ENCODE results near the gene ARHGDIG.
"Not testable (repeated sequence)": the region's sequence is repeated elsewhere in the genome, so short reads cannot be mapped to it uniquely, and the experiment has no call there.

Gene ARHGDIG

DNA sequence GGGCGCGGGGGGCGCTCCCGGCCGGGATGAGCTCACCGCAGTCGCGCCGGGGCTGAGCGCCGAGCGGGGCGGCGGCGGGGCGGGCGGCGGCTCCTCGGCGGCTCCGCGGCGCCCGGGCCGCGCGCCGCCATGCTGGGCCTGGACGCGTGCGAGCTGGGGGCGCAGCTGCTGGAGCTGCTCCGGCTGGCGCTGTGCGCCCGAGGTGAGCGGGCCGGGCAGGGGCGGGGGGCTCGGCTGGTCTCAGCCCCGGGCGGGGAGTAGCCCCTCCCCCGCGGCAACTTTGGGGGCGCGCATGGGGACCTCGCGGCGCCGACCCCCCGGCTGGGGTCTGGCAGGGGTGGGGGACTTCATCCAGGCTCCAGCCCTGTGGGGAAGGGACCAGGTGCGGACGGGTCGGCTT is at the start of gene ARHGDIG:
TSS of gene ARHGDIG (plus strand) at position 40 of the 400 bp plus-strand sequence. CDS start at position 130, 90 bp downstream.
- no peak for DNase-seq

DNA sequence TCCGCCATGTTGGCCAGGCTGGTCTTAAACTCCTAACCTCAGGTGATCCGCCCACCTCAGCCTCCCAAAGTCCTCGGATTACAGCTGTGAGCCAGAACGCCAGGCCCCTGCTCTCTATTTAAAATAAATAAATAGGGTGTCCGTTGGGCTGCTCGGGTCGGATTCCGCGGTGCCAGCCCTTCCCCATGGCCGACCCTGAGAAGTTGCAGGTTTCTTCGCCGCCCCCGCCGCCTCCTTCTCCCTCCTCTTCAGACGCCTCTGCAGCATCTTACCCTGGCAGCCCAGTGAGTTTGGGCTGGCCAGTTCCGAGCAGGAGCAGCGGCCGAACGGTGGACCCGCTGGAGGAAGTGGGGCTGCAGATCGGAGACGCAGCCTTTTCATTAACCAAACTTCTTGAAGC is 49.4 kb upstream of the ARHGDIG start:
- DNase-seq = no peak

DNA sequence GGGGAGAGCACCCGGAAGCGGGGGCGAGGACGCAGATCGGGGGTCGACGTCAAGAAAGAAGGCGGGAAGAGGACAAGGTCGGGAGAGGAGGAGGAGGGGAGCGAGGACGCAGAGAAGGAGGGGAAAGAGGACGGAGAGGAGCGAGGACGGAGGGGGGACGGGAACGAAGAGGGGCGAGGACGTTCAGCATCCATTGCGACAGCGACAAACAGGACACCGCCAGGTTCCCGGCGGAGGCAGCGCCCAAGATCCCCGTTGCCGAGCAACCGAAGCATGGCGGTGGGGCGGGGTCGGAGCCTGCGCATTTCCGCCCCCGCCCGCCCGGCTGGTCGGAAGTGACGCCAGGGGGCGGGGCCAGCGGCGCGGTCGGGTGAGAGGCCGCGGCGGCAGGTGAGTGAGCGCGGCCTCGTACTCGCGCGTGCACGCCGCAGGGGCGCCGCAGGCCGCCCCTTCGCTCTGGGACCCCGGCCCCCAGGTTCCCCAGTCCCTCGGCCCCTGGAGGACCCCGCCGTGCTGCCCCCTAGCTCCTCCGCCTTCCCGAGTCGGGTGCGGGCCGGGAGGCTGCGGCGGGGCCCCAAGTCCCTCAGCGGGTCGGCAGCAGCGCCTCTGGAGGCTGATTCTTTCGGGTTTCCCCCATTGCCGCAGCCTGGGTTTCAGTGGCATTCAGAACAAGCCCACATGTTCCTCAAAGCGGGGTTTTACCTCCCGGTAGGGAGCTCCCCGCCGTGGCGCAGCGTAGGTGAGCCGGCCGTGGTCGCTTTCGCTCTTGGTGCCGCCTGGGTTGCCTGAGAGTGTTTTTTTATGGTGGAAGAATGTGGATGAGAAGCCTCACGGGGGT is 45.7 kb upstream of the ARHGDIG start, which contains the start of gene FAM234A:
TSS of gene FAM234A (plus strand) at position 354 of the 838 bp plus-strand sequence. CDS start 19,593 bp downstream, outside the sequence.
- peak; percentile 33 for DNase-seq

DNA sequence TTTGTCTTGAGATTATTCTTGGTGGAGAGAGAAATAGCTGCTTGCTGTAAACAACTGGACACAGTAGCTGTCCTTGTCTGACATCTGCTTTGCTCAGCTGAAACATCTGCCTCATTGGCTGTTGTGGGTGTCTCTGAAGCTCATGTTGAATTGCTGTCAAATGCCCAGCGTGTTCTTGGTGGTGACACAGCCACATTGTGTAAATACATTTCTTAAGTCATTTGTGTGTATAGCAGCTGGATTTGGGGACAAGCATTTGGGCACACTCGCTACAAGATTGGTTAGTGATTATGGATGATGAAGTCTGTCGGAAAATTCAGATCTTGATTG is 40.5 kb upstream of the ARHGDIG start:
- no peak for DNase-seq

DNA sequence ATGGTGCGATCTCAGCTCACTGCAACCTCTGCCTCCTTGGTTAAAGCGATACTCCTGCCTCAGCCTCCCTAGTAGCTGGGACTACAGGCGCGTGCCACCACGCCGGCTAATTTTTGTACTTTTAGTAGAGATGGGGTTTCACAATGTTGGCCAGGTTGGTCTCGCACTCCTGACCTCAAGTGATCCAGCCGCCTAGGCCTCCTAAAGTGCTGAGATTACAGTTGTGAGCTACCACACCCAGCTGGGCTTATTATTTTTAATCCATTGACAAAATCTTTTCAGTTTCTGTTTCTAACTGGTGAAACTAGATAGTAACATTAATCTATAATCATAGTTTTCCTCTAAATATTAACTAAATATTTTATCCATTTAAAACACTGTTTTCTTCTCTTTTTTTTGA is 39.8 kb upstream of the ARHGDIG start:
- no peak for DNase-seq

DNA sequence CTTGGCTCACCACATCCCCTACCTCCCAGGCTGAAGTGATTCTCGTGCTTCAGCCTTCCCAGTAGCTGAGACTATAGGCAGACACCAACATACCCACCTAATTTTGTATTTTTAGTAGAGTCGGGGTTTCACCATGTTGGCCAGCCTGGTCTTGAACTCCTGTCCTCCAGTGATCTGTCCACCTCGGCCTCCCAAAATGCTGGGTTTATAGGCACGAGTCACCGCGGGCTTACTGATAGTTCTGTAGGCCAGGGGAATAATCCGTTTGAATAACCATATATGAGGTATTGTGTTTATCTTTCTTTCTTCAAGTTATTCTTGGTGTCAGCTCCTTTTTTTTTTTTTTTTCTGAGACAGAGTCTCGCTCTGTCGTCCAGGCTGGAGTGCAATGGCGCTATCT is 38.1 kb upstream of the ARHGDIG start:
- no peak for DNase-seq

DNA sequence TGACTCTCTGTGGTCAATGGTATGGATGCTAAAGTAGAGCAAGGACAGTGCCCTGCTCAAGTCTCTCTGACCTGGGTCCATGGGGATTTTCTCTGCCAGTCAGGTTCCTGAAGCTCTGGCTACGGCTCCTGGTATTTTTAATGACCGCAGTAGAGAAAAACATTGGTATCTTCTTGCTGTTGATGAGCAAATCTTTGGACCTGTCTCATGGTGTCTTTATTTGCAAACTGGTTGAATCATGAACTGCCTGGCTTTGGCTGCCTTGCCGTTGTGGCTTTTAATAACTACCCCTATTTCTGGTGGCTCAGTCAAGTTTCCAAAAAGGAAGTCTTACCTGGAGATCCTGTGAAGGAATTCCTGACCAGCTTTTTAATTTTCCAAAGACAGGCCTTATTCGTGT is 37.0 kb upstream of the ARHGDIG start:
- DNase-seq = no peak

DNA sequence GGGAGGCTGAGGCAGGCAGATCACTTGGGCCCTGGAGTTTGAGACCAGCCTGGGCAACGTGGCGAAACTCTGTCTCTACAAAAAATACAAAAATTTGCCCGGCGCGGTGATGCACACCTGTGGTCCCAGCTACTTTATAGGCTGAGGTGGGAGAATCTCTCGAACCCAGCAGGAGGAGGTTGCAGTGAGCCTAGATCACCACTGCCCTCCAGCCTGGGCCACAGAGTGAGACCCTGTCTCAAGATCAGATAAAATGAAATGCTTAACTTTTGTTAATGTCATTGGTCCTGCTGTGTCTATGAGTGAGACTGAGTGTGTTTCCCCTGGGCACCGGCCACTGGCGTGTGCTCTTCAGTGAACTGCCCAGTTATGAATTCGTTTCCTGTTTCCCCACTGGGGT is 35.3 kb upstream of the ARHGDIG start:
- DNase-seq = no peak

DNA sequence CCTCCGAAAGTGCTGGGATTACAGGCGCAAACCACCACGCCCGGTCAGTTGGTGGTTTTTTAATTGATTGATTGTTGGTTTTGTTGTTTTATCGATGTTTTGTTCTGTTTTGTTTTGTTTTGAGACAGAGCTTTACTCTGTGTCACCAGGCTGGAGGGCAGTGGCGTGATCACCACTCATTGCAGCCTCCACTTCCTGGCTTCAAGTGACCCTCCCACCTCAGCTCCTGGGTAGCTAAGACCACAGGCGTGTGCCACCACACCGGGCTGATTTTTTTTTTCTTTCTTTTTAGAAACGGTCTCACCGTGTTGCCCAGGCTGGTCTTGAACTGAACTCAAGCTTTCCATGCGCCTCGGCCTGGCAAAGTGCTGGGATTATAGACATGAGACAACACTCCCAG is 33.4 kb upstream of the ARHGDIG start:
- DNase-seq = no peak

DNA sequence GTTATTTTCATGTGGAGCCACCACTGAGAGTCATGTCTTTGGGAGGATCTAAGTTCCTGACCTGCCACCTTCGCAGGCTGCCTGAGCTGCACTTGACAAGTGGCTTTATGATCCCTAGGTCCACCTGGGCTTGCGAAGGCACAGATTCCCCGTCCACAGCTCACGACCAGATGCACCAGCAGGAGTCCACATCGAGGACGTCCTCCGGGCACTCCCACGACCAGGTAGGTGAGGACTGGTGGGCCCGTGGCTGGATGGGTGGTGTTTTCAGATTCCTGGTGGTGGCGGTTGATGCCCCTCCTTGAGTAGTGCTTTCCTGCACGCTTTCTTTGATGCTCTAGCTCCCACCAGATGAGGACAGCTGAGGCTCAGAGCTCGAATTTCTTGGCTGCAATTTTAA is 31.0 kb upstream of the ARHGDIG start:
- no peak for DNase-seq

DNA sequence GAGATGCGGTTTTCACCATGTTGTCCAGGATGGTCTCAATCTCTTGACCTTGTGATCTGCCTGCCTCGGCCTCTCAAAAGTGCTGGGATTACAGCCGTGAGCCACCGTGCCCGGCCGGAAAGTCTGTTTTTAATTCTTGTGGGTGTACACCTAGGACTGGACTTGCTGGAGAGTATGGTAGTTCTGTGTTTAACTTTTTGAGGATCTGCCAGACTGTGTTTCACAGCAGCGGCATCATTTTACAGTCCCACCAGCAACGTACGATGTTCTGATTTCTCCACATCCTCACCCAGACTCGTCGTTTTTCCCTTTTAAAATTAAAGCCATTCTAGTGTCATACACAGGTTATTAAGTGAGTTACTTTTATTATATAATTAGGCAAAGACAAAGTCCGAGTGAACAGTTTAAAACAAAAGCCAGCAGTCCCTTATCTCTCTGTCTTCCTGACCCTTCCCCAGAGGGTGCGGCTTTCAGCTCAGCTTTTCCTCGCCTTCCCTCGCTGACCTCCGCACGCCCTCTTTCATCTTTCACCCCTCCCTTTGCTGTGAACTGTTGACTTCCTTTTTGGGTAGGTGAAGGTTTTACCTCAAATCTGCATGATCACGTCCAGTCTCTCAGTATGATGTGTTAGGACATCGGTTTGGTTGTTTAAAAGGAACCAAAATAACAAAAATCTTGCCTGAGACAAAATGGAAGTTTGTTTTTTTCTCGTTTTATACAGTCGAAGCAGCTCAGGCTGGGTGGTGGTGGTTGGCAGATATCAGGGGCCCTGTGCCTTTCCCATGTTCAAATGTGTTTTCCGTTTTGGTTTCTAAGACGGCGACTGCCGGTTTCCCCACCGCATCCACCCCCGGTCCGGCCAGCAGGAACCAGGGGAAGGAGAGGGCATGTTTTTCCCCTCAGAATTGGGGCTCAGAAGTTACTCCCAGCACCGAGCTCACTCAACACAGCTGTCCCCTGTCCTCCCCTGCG is 27.7 kb upstream of the ARHGDIG start:
- DNase-seq = no peak

DNA sequence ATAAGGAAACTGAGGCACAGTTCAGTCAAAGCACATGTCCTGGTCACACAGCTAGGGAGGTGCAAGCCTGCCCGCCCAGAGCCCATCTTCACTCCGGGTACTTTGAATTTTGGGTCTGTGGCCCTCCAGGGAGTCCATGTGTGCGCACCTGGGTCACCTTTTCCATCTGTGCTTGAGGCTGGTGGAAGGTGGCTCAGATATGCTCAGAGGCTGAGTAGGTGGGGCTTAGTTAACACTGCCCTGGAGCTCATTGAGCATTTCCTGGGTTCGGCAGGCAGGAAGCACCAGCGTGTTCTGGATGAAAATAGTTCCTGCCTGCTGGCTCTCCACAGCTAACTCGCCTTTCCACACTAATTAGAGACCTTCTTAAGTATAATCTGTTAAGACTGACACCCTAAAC is 26.6 kb upstream of the ARHGDIG start:
- no peak for DNase-seq

DNA sequence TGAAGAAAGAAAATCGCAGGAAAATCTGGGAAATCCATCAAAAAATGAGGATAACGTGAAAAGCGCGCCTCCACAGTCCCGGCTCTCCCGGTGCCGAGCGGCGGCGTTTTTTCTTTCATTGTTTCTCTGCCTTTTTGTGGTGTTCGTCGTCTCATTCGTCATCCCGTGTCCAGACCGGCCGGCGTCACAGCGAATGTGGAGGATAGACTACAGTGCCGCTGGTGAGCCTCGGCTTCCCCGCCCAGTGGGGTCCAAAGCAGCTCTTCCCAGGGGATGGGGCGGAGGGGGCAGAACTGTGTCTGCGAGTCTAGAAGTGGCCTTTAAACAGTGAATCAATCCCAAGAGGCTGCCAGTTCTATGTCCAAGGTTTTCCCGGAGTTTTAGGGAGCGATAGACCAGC is 25.9 kb upstream of the ARHGDIG start:
- DNase-seq = no peak

DNA sequence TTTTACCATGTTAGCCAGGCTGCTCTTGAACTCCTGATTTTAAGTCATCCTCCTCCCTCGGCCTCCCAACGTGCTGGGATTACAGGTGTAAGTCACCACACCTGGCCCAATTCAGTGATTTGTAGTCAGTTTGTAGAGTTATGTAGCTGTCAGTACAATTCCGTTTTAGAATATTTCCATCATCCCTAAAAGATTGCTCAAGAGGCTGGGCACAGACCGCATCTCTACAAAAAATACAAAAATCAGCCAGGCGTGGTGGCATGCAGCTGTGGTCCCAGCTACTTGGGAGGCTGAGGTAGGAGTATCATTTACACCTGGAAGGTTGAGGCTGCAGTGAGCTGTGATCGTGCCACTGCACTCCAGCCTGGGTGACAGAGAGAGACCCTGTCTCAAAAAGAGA is 25.2 kb upstream of the ARHGDIG start:
- no peak for DNase-seq

DNA sequence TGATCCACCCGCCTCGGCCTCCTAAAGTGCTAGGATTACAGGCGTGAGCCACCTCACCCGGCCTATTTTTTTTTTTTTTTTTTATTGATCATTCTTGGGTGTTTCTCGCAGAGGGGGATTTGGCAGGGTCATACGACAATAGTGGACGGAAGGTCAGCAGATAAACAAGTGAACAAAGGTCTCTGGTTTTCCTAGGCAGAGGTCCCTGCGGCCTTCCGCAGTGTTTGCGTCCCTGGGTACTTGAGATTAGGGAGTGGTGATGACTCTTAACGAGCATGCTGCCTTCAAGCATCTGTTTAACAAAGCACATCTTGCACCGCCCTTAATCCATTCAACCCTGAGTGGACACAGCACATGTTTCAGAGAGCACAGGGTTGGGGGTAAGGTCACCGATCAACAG is 22.3 kb upstream of the ARHGDIG start:
- DNase-seq = not testable (repeated sequence)

DNA sequence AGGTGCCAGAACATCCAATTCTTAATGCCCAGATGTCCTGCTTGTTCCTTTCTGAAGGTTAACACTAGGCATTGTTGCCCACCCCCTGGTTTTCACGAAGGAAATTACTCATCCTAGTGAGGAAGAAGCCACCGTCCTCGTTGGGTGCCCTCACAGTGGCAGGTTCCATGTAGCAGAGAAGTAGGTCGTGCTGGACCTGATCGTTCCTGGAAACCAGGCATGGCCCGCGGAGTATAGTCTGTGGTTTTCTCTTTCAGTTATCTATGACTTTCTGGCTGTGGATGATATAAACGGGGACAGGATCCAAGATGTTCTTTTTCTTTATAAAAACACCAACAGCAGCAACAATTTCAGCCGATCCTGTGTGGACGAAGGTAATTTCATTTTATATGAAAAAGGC is 21.2 kb upstream of the ARHGDIG start:
- DNase-seq = no peak

DNA sequence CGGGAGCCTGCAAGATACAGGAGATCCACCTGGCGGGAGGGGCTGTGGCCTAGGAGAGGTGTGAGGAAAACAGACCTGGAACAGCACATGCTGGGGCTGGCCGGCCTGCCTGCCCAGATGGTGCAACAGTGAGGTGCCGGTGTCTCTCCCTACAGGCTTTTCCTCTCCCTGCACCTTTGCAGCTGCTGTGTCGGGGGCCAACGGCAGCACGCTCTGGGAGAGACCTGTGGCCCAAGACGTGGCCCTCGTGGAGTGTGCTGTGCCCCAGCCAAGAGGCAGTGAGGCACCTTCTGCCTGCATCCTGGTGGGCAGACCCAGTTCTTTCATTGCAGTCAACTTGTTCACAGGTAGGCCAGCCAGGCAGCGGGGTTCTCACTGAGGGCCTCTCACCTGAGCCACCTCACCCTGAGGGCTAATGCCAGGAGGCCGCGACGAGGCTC is 20.6 kb upstream of the ARHGDIG start:
- DNase-seq = no peak

DNA sequence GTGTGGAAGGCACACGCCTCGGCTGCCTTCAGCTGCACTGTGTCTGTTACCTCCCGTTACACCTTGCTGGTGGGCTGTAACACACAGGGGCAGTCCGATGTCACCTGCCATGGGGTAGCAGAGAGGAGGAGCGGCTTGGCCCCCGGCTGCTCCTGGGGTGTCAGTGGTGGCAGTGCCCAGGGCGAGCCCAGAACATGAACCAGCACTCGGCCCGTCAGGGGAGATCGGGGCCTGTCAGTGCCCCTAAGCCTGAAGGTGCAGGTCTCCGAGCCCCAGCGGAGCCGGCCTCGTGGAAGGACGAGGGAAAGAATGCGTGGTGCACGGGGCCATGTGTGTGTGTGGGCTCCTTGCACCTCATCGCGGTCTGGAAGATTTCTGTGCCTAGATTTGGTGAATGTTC is 20.1 kb upstream of the ARHGDIG start:
- DNase-seq = no peak

DNA sequence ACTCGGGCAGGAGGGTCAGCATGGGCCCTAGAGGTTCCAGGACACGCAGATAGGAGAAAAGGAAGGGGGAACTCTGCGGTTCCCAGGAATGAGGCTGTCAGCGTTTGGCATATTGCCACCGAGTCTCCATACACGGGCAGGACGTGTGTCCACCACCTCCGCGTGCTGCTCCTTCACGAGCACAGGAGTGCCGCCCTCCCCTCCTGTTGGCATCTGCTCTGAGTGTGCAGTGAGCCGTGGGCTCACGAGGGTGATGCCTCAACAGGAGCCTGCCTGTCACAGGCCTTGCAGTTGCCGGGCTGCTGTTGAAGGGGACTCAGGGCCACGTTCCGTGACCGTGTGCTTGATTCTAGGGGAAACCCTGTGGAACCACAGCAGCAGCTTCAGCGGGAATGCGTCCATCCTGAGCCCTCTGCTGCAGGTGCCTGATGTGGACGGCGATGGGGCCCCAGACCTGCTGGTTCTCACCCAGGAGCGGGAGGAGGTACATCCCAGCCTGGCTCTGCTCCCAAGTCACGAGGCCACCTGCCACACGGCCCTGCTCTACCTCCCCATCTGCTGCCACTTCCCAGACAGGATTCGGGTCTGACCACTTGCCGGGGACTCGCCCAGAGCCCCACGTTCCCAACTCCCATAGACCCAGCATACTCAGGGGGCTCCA is 19.2 kb upstream of the ARHGDIG start:
- DNase-seq = no peak

DNA sequence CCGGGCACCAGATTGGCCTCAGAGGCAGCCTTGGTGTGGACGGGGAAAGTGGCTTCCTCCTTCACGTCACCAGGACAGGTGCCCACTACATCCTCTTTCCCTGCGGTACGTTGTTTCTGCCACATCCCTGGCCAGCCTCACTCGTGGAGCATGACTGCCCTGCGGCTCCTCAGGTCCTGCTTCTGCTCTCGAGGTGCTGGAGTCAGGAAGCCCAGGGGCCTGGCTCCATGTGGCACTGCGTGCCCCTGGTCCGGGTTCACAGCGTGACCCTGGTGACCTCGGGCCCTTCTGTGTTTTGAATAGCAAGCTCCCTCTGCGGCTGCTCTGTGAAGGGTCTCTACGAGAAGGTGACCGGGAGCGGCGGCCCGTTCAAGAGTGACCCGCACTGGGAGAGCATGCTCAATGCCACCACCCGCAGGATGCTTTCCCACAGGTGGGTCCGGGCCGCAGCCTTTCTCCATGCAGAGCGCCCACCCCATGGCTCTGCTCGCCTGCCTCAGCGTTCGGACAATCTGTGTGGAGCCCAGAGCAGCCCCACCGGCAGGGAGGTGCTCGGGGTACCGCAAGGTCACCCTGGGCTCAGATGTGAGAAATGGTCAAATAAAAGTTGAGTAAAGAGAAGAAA is 18.2 kb upstream of the ARHGDIG start:
- no peak for DNase-seq

DNA sequence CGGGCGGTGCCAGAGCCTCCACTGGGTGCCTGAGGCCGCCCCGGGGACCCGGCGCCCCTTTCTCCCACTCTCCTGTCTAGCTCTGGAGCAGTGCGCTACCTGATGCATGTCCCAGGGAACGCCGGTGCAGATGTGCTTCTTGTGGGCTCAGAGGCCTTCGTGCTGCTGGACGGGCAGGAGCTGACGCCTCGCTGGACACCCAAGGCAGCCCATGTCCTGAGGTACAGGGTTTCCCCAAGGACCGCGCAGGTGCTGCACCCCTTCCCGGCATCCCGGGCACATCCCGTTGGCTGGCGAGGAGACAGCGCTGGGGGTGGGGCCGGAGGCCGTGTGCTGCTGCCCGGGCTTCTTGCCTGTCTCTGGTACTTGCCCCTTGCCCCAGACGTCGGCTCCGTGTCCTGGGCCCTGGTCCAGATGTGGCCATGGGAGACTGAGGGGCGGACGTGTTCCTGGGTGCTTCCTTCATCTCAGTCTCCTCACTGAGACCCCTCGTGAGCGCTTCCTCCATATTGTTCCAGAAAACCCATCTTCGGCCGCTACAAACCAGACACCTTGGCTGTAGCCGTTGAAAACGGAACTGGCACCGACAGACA is 17.1 kb upstream of the ARHGDIG start:
- no peak for DNase-seq

DNA sequence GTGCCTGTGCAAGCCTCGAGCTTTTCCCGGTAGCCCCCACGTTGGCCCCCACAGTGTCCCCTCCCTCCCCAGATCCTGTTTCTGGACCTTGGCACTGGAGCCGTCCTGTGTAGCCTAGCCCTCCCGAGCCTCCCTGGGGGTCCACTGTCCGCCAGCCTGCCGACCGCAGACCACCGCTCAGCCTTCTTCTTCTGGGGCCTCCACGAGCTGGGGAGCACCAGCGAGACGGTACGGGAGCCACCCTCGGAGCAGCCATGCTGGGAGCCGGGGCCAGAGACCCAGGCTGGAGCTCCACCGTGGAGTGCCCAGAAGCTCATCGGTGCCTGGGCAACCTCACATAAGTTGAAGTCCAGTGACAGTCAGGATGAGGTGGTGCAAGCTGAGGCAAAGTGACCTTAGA is 16.4 kb upstream of the ARHGDIG start:
- DNase-seq = no peak

All from SIG-M5 (cell line).